NB4 (cell line): Measurements from ENCODE around the gene CIB1.

Source experiments
- MYC ChIP-seq: IDR thresholded peaks from 2 replicates; pipeline ENCODE4 v1.6.1; 2011; ENCODE audit warnings: low read depth, low read length
- POLR2A ChIP-seq: IDR thresholded peaks from 2 replicates; pipeline ENCODE4 v1.6.1; 2011; ENCODE audit warnings: mild to moderate bottlenecking; ENCODE audit not compliant: insufficient read length; ENCODE audit errors: extremely low read depth
- TF ChIP-seq, protein P1 (sequence below): IDR thresholded peaks from one replicate; pipeline ENCODE4 v1.5.1; 2012; ENCODE audit warnings: low read depth, low read length

DNA sequence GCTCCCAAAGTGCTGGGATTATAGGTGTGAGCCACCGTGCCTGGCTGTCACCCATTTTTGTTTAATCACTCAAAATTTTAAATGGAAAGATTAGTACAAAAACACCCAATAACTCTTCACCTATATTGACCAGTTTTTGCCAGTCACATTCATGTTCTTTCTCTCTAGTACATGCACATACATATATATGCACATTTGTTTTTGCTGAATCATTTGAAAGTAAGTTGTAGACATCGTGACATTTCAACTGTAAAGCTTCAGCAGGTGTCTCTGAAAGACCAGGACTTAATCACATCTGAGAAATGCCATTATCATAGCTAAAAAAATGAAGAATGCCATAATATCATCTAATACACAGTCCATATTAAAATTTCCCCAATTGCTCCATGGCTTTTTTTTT, 39.1 kb downstream of the CIB1 start:
- TF ChIP-seq, protein P1, sequence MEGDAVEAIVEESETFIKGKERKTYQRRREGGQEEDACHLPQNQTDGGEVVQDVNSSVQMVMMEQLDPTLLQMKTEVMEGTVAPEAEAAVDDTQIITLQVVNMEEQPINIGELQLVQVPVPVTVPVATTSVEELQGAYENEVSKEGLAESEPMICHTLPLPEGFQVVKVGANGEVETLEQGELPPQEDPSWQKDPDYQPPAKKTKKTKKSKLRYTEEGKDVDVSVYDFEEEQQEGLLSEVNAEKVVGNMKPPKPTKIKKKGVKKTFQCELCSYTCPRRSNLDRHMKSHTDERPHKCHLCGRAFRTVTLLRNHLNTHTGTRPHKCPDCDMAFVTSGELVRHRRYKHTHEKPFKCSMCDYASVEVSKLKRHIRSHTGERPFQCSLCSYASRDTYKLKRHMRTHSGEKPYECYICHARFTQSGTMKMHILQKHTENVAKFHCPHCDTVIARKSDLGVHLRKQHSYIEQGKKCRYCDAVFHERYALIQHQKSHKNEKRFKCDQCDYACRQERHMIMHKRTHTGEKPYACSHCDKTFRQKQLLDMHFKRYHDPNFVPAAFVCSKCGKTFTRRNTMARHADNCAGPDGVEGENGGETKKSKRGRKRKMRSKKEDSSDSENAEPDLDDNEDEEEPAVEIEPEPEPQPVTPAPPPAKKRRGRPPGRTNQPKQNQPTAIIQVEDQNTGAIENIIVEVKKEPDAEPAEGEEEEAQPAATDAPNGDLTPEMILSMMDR, result no peak
- TF ChIP-seq POLR2A (no peak), MYC (no peak)
